Measurements from ENCODE around the gene MICOS13.

Gene MICOS13

DNA sequence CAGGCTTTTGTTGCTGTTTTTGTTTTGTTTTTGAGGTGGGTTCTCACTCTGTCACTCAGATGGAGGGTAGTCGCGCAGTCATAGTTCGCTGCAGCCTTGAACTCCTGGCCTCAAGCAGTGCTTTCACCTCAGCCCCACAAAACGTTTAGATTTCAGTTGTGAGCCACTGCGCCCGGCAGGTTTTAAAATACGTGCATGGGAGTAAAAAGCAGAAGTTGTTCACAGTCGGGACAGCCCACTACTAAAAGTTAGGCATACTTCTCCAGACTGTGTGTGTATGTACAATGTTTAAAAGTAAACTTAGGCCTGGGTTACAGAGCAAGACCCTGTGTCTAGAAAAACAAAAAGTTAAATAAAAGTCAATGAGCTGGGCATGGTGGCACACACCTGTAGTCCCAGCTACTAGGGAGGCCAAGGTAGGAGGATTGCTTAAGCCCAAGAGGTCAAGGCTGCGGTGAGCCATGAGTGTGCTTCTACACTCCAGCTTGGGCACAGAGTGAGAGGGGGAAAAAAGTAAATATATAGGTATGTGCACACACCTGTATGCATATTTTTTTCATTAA is 51.3 kb downstream of the MICOS13 start:
- H3K4me2 ChIP-seq (ENCODE audit: low read length) = peak overlapping the region; percentile 55
- H3K4me3 ChIP-seq (ENCODE audit: low read length) = peak overlapping the region; percentile 26
- peak overlapping the region; percentile 70 for H3K27ac ChIP-seq (ENCODE audit: low read length)
- H3K27me3 ChIP-seq (ENCODE audit: low read depth, low read length) = no peaks in the 10 kb centered on the region
- H2AFZ ChIP-seq (ENCODE audit: low read depth, low read length) = no peak overlapping the region
- H3K9me3 ChIP-seq (ENCODE audit: insufficient read depth, low read length) = no peaks in the 10 kb centered on the region
- TF ChIP-seq, protein P1, sequence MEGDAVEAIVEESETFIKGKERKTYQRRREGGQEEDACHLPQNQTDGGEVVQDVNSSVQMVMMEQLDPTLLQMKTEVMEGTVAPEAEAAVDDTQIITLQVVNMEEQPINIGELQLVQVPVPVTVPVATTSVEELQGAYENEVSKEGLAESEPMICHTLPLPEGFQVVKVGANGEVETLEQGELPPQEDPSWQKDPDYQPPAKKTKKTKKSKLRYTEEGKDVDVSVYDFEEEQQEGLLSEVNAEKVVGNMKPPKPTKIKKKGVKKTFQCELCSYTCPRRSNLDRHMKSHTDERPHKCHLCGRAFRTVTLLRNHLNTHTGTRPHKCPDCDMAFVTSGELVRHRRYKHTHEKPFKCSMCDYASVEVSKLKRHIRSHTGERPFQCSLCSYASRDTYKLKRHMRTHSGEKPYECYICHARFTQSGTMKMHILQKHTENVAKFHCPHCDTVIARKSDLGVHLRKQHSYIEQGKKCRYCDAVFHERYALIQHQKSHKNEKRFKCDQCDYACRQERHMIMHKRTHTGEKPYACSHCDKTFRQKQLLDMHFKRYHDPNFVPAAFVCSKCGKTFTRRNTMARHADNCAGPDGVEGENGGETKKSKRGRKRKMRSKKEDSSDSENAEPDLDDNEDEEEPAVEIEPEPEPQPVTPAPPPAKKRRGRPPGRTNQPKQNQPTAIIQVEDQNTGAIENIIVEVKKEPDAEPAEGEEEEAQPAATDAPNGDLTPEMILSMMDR (IDR thresholded peaks at IDR 0.05; ENCODE audit: low read depth, low read length) = no peak
- TF ChIP-seq EZH2phosphoT487 (IDR thresholded peaks at IDR 0.05; ENCODE audit: low read depth) = no peak
- H3K36me3 ChIP-seq (replicated peaks; ENCODE audit: low read depth, low read length) = peaks cover 82% of the 10 kb centered on the region
- H3K4me1 ChIP-seq (ENCODE audit: low read length) = peaks cover 57% of the 10 kb centered on the region
- peak overlapping the region; percentile 17; the same call in 1 of the 2 replicates for H3K9ac ChIP-seq (ENCODE audit: low read length)
- peaks cover 100% of the 10 kb centered on the region for H3K79me2 ChIP-seq (ENCODE audit: low read length)
- peaks cover 95% of the 10 kb centered on the region for H4K20me1 ChIP-seq (ENCODE audit: insufficient read depth, low read length)

DNA sequence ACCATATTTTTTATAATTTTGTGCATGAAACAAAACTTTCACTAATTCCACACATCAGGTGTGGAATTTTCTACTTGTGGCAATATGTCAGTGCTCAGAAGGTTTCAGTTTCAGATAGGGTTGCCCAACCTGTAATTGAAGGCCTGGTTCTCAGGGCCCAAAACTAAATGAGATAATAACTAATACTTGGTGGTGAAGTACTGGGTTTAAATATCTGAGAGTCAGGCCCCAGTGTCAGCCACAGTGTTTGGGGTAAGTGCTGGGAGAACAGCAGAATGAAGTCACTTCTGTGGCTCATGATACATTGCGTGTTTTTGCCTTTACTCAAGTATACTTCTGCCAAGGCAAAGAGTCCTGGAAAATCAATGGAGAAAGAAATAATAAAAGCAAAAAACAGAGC is 51.9 kb downstream of the MICOS13 start:
- H3K4me1 ChIP-seq (ENCODE audit: low read length) = peaks cover 54% of the 10 kb centered on the region
- H3K9me3 ChIP-seq (ENCODE audit: insufficient read depth, low read length) = no peaks in the 10 kb centered on the region
- H3K36me3 ChIP-seq (replicated peaks; ENCODE audit: low read depth, low read length) = peaks cover 78% of the 10 kb centered on the region
- peak overlapping the region; percentile 26 for H3K4me3 ChIP-seq (ENCODE audit: low read length)
- H3K27me3 ChIP-seq (ENCODE audit: low read depth, low read length) = no peaks in the 10 kb centered on the region
- peak overlapping the region; percentile 70 for H3K27ac ChIP-seq (ENCODE audit: low read length)
- H2AFZ ChIP-seq (ENCODE audit: low read depth, low read length) = no peak overlapping the region
- H3K79me2 ChIP-seq (ENCODE audit: low read length) = peaks cover 100% of the 10 kb centered on the region
- peak overlapping the region; percentile 55 for H3K4me2 ChIP-seq (ENCODE audit: low read length)
- TF ChIP-seq, protein P1 (IDR thresholded peaks at IDR 0.05; ENCODE audit: low read depth, low read length) = no peak
- no peak for TF ChIP-seq EZH2phosphoT487 (IDR thresholded peaks at IDR 0.05; ENCODE audit: low read depth)
- peaks cover 94% of the 10 kb centered on the region for H4K20me1 ChIP-seq (ENCODE audit: insufficient read depth, low read length)
- peak overlapping the region; percentile 17; the same call in 1 of the 2 replicates for H3K9ac ChIP-seq (ENCODE audit: low read length)
